ENCODE results near the gene DHX16.

- no peak for TF ChIP-seq CTCF (optimal IDR thresholded peaks at IDR 0.05 in 1 of 3, IDR thresholded peaks at IDR 0.05 in 1 of 3, conservative IDR thresholded peaks at IDR 0.05 in 1 of 3; ENCODE audit: extremely low read depth in 1 of 3, insufficient read depth in 2 of 3, low read length in 3 of 3)
- no peak for TF ChIP-seq EZH2 (IDR thresholded peaks at IDR 0.05; ENCODE audit: low read length)
Measured at GRCh38 chr6:30654798-30655742, 17.7 kb downstream of the DHX16 start.
